Rectal smooth muscle tissue (tissue), 1 donor: Measurements from ENCODE around the gene FRMD6.
A peak's percentile ranks its signal among the peaks of the same experiment; 100 is the strongest.

Experiments
- H3K27ac ChIP-seq: one replicate; pipeline ENCODE4 v1.7.0; 2013; ENCODE audit warnings: low read depth, low read length, inconsistent platforms
- H3K27me3 ChIP-seq: one replicate; pipeline ENCODE4 v1.7.0; 2013; ENCODE audit warnings: low read length; ENCODE audit not compliant: control insufficient read depth, insufficient read depth
- H3K36me3 ChIP-seq: one replicate; pipeline ENCODE4 v1.7.0; 2013; ENCODE audit warnings: low read length; ENCODE audit not compliant: control insufficient read depth, insufficient read depth
- H3K4me1 ChIP-seq: one replicate; pipeline ENCODE4 v1.7.0; 2013; ENCODE audit warnings: low read length; ENCODE audit not compliant: control insufficient read depth, insufficient read depth
- H3K4me3 ChIP-seq: one replicate; pipeline ENCODE4 v1.7.0; 2013; ENCODE audit warnings: low read length
- H3K9ac ChIP-seq: one replicate; pipeline ENCODE4 v1.7.0; 2013; ENCODE audit warnings: low read length

Gene FRMD6

GRCh38 chr14:51638071-51638944, 13.4 kb upstream of the FRMD6 start:
- Histone ChIP-seq H3K27me3 (no peaks in the 10 kb centered on the region), H3K4me3 (no peak overlapping the region), H3K36me3 (no peaks in the 10 kb centered on the region), H3K9ac (no peak overlapping the region), H3K27ac (no peak overlapping the region), H3K4me1 (no peaks in the 10 kb centered on the region)

- H3K36me3 ChIP-seq: no peaks in the 10 kb centered on the region
- no peak overlapping the region for H3K27ac ChIP-seq
- H3K4me1 ChIP-seq: no peaks in the 10 kb centered on the region
- no peaks in the 10 kb centered on the region for H3K27me3 ChIP-seq
- H3K4me3 ChIP-seq: no peak overlapping the region
- no peak overlapping the region for H3K9ac ChIP-seq
Measured at GRCh38 chr14:51639668-51640316, 11.9 kb upstream of the FRMD6 start.

DNA sequence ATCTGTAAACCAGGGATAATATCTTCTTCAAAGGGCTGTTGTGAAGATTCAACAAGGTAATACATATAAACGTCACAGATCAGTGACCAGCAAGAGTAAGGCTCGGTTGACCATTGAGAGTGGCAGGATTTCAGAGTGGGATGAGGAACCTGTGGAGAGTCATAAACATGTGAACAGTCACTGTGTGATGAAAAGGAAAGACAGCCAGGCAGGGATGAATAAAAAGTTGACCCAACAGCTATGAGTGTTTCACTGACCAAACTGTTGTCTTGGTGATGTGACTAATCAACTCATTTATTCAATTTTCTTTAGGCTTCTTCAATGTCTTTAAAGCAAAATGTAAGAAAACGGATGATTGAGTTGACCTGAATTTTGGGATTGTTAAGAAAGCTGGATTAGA, 8.6 kb upstream of the FRMD6 start:
- no peak overlapping the region for H3K4me3 ChIP-seq

GRCh38 chr14:51644217-51644933, 7.3 kb upstream of the FRMD6 start:
- Histone ChIP-seq H3K9ac (no peak overlapping the region), H3K36me3 (no peaks in the 10 kb centered on the region), H3K27ac (no peak overlapping the region), H3K4me1 (no peaks in the 10 kb centered on the region), H3K27me3 (no peaks in the 10 kb centered on the region), H3K4me3 (no peak overlapping the region)

More for the DNA sequence above, 8.6 kb upstream of the FRMD6 start:
- Histone ChIP-seq H3K36me3 (no peaks in the 10 kb centered on the region), H3K27ac (no peak overlapping the region), H3K9ac (no peak overlapping the region), H3K4me1 (no peaks in the 10 kb centered on the region), H3K27me3 (no peaks in the 10 kb centered on the region)

- Histone ChIP-seq H3K36me3 (no peaks in the 10 kb centered on the region), H3K27me3 (no peaks in the 10 kb centered on the region), H3K27ac (no peak overlapping the region), H3K9ac (no peak overlapping the region), H3K4me1 (no peaks in the 10 kb centered on the region), H3K4me3 (no peak overlapping the region)
Measured at GRCh38 chr14:51648296-51648695, 3.4 kb upstream of the FRMD6 start.

DNA sequence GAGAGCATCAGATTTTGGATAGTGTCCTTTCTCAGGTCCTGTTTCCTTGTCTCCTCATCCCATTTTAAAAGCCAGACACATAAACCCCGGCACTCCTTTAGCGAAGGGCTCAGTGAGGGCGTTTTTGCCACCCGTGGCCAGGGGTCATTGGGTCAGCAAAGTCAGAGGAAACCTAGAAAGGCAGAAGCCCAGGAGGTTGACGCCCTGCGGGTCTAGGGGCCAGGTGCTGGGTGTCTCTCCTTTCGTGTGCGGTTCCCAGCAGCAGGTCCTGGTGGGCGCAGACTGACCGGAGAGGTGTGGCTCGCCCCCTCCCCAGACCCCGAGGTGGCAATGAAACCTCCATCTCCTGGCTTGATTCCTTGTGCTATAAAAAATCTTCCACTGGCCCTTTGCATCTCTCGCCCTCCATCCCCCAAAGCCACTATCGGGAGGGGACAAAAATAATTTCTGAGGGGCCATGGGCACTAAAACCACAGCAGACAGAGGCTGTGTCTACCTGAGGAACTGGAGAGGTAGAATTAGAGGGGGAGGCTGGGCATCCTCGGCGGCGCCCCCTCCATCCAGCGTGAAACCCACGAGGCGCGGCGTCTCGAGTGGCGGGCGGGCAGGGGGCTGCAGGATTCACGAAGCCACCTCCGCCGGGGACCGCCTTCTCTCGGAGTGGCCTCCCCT, 858 bp upstream of the FRMD6 start:
- peak overlapping the region; percentile 96 for H3K9ac ChIP-seq

DNA sequence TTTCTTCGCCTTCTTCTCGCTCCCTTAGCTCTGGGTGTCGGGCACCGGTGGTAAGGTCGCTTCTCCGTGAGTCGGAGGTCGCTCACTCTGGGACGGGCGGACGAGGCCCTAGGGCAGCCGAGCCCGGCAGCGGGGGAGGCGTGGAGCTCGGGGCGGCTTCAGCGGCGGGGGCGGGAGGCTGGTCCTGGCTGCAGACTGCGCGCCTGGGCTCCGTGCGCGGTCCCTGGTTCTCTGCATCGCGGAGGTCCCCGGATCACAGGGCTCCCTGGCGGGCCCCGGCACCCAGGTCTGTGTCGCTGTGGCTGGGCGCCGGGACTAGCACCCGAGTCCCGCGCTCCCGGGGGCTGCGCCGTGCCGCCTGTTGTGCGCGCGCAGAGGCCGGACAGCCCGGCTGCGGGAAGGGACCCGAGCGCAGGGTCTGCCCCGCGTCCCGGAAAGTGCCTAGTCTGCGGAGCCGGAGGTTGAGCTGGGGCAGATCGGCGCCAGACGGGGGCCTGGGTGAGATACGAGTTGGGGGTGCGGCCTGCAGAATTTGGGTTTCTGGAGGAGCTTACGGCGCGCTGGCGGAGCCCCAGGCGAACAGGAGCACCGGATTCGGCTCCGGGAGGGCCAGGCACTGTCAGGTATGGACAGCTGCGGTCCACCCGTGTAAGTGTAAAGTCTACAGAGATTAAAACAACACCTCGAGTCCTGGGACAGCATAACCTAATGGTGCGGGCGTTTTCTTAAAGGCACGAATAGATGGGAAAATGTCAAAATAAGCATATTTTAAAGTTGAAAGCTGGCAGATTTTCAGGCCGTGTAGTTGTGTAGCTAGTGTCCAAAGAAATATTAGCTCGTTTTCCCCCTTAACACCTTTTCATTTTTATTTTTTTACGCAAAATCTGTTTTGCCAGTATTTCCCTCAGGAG, 713 bp downstream of the FRMD6 start:
- Histone ChIP-seq H3K4me3 (peak overlapping the region; percentile 83), H3K4me1 (peaks cover 7% of the 10 kb centered on the region), H3K9ac (peak overlapping the region; percentile 35), H3K27ac (peak overlapping the region; percentile 95), H3K36me3 (no peaks in the 10 kb centered on the region), H3K27me3 (no peaks in the 10 kb centered on the region)

More for the DNA sequence above, 858 bp upstream of the FRMD6 start:
- H3K27ac ChIP-seq: peak overlapping the region; percentile 99
- H3K36me3 ChIP-seq: no peaks in the 10 kb centered on the region
- peak overlapping the region; percentile 97 for H3K4me3 ChIP-seq
- peaks cover 7% of the 10 kb centered on the region for H3K4me1 ChIP-seq
- H3K27me3 ChIP-seq: no peaks in the 10 kb centered on the region

DNA sequence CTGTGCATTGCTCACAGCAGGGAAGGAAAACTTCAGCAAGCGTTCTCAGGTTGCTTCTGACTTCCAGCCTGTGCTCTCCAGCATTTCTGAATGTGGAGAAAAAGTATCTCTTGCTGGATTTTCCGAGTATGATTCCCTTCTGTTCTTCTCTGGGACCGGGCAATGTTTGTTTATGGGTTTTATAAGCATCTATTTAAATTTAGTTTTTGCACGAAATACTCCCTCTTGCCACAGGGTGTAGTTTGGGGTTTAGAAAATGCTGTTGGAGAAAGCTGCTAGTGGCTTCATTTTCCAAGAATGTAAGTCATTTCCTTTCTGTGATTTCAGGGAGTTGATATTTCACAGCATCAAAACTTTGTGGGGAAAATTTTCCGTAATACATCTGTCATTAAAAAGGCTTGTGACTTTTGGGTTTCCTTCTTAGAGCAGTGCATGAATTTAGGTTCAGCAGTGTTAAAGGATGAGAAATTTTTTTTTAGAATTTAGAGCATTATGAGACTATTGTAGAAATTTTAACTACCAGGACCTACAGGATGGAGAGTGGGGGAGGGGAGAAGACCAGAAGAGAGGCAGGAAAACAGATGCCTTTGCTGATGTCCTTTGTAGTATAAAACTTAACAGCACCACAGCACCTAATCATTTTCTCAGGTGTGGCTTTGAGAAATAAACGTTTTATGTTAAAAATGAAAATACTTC, 1.5 kb downstream of the FRMD6 start:
- Histone ChIP-seq H3K27ac (peak overlapping the region; percentile 95), H3K9ac (no peak overlapping the region), H3K4me3 (peak overlapping the region; percentile 83), H3K36me3 (no peaks in the 10 kb centered on the region), H3K27me3 (no peaks in the 10 kb centered on the region), H3K4me1 (peaks cover 7% of the 10 kb centered on the region)

GRCh38 chr14:51653775-51654532, 2.2 kb downstream of the FRMD6 start:
- no peak overlapping the region for H3K9ac ChIP-seq
- H3K4me1 ChIP-seq: peaks cover 8% of the 10 kb centered on the region
- H3K36me3 ChIP-seq: no peaks in the 10 kb centered on the region
- no peaks in the 10 kb centered on the region for H3K27me3 ChIP-seq
- peak overlapping the region; percentile 95 for H3K27ac ChIP-seq
- peak overlapping the region; percentile 83 for H3K4me3 ChIP-seq

- no peaks in the 10 kb centered on the region for H3K36me3 ChIP-seq
- no peak overlapping the region for H3K9ac ChIP-seq
- H3K4me3 ChIP-seq: no peak overlapping the region
- H3K27me3 ChIP-seq: no peaks in the 10 kb centered on the region
- peaks cover 11% of the 10 kb centered on the region for H3K4me1 ChIP-seq
- H3K27ac ChIP-seq: peak overlapping the region; percentile 95
Measured at GRCh38 chr14:51654533-51654845, 2.8 kb downstream of the FRMD6 start.
